Ishikawa (cell line): Measurements from ENCODE around the gene TTC39A.

Experiments
- REST ChIP-seq: IDR thresholded peaks from 2 replicates; pipeline ENCODE4 v1.6.1; 2012; ENCODE audit warnings: low read depth, mild to moderate bottlenecking
- ZBTB7A ChIP-seq: IDR thresholded peaks from 2 replicates; pipeline ENCODE4 v1.6.1; 2012; ENCODE audit warnings: low read depth

GRCh38 chr1:51290489-51290847 lies 39.9 kb downstream of the TTC39A start:
- no peak for TF ChIP-seq ZBTB7A
- no peak for TF ChIP-seq REST
